Keratinocyte (primary cell): ENCODE results near the gene CASQ1. TPM values are rescaled to one million over a fixed set of nuclear protein-coding genes. Genes with fewer than 3 reads are reported as not detected.

Source experiments
- DNase-seq: peaks from one replicate; pipeline ENCODE4 v3.0.0-alpha.2; 2011; ENCODE audit warnings: low read depth, missing footprints, low spot score
- FAIRE-seq: peaks from 2 replicates; lab custom pipeline; 2011; peaks lifted over from hg19 to GRCh38; lab: Jason Lieb, UNC
- H2AFZ ChIP-seq: 2 replicates; pipeline ENCODE4 v1.6.0; 2012; ENCODE audit warnings: low read length, control low read depth, inconsistent platforms; ENCODE audit not compliant: control insufficient read depth
- H3K27ac ChIP-seq: 2 replicates; pipeline ENCODE4 v1.5.1; 2011; ENCODE audit warnings: low read length; ENCODE audit not compliant: control insufficient read depth, insufficient read depth
- H3K27me3 ChIP-seq: 3 replicates; pipeline ENCODE4 v1.6.0; 2011; ENCODE audit warnings: low read length; ENCODE audit not compliant: control insufficient read depth, insufficient read depth; ENCODE audit errors: extremely low read depth
- H3K36me3 ChIP-seq, 2 experiments: 2 replicates in 1 of 2; 3 replicates in 1 of 2; pipeline ENCODE4 v1.5.1; 2011; ENCODE audit warnings: low read length in 2 of 2, mild to moderate bottlenecking in 1 of 2; ENCODE audit not compliant: control insufficient read depth in 2 of 2, insufficient read depth in 2 of 2; ENCODE audit errors: extremely low read depth in 1 of 2
- H3K4me1 ChIP-seq: 3 replicates; pipeline ENCODE4 v1.5.1; 2011; ENCODE audit warnings: low read length; ENCODE audit not compliant: control insufficient read depth, insufficient read depth; ENCODE audit errors: extremely low read depth
- H3K4me2 ChIP-seq: 3 replicates; pipeline ENCODE4 v1.6.0; 2011; ENCODE audit warnings: low read depth, low read length; ENCODE audit not compliant: control insufficient read depth, insufficient read depth; ENCODE audit errors: extremely low read depth
- H3K4me3 ChIP-seq, 3 experiments: fragments of 200-600 bp in 1 of 3; sonication (generic) in 1 of 3; 2 replicates in 2 of 3; 3 replicates in 1 of 3; pipeline ENCODE4 v1.5.1; 2011 to 2016; ENCODE audit warnings: low read length in 3 of 3, mild to moderate bottlenecking in 3 of 3, control low read depth in 2 of 3, inconsistent platforms in 1 of 3, low read depth in 1 of 3, mixed read lengths in 1 of 3, mixed run types in 1 of 3, moderate library complexity in 1 of 3; ENCODE audit not compliant: control insufficient read depth in 2 of 3, insufficient read depth in 2 of 3; ENCODE audit errors: extremely low read depth in 1 of 3
- H3K79me2 ChIP-seq: 2 replicates; pipeline ENCODE4 v1.6.0; 2012; ENCODE audit warnings: low read length; ENCODE audit not compliant: control insufficient read depth, insufficient read depth
- H3K9ac ChIP-seq: 3 replicates; pipeline ENCODE4 v1.6.0; 2011; ENCODE audit warnings: low read length; ENCODE audit not compliant: control insufficient read depth, insufficient read depth; ENCODE audit errors: extremely low read depth
- H3K9me1 ChIP-seq: 3 replicates; pipeline ENCODE4 v1.6.0; 2011; ENCODE audit warnings: low read length; ENCODE audit not compliant: control insufficient read depth, insufficient read depth; ENCODE audit errors: extremely low read depth
- H3K9me3 ChIP-seq: 2 replicates; pipeline ENCODE4 v1.5.1; 2012; ENCODE audit warnings: low read depth, low read length; ENCODE audit not compliant: control insufficient read depth
- H4K20me1 ChIP-seq: 3 replicates; pipeline ENCODE4 v1.6.0; 2011; ENCODE audit warnings: low read length; ENCODE audit not compliant: control insufficient read depth, insufficient read depth; ENCODE audit errors: extremely low read depth
- CTCF ChIP-seq, 3 experiments: IDR thresholded peaks in 1 of 3; conservative IDR thresholded peaks in 1 of 3; optimal IDR thresholded peaks in 1 of 3; 2 replicates in 2 of 3; 3 replicates in 1 of 3; pipeline versions ENCODE3 to v1.5.1; 2011; ENCODE audit warnings: low read length in 3 of 3, mild to moderate bottlenecking in 3 of 3, moderate library complexity in 2 of 3, control low read depth in 1 of 3, inconsistent platforms in 1 of 3; ENCODE audit not compliant: insufficient read depth in 2 of 3; ENCODE audit errors: extremely low read depth in 1 of 3
- EZH2 ChIP-seq: IDR thresholded peaks from one replicate; pipeline ENCODE4 v1.6.1; 2012; ENCODE audit warnings: inconsistent platforms, mild to moderate bottlenecking, low read length, moderate library complexity
- dilution Hi-C: fragments of 300-500 bp; cut with MboI; formaldehyde crosslinking; loops from one replicate; pipeline ENCODE4 v1.7.0; 2020; ENCODE audit warnings: low sequenced_read_pairs; ENCODE audit not compliant: extremely low pct_ligation_motif_present
- polyA plus RNA-seq, 5 experiments: library from polyadenylated mRNA; depleted of rRNA in 3 of 5; stranded (reverse) in 3 of 5; stranded (forward) in 1 of 5; unstranded in 1 of 5; fragments of >200 nt; gene quantifications; 1 replicate in 1 of 5; 2 replicates in 3 of 5; 3 replicates in 1 of 5; pipeline versions ENCODE4 v1.2.1 to v1.2.3, GENCODE V29; 2011 to 2012; ENCODE audit warnings: missing spikeins in 2 of 5, low read depth in 1 of 5, low replicate concordance in 1 of 5

The CASQ1 gene
- polyA plus RNA-seq, 1 donor (not counting 4 experiments of a cell fraction or from before 2014, with no cell fraction given) = not detected

GRCh38 chr1:160168609-160169369 lies 21.6 kb upstream of the CASQ1 start:
- Histone ChIP-seq H3K9me1 (no peaks in the 10 kb centered on the region), H3K36me3 (no peaks in the 10 kb centered on the region), H3K4me1 (peaks cover 8% of the 10 kb centered on the region), H4K20me1 (no peaks in the 10 kb centered on the region), H3K4me3 (no peak overlapping the region), H3K4me2 (no peak overlapping the region), H3K27ac (no peak overlapping the region), H3K9ac (no peak overlapping the region), H3K27me3 (peaks cover 2% of the 10 kb centered on the region), H3K9me3 (no peaks in the 10 kb centered on the region), H2AFZ (no peak overlapping the region), H3K79me2 (no peaks in the 10 kb centered on the region)
- FAIRE-seq (no peak), DNase-seq (no peak)
- dilution Hi-C loops = no loop called here
- no peak for TF ChIP-seq EZH2
- TF ChIP-seq CTCF (optimal IDR thresholded peaks at IDR 0.05 in 1 of 3, IDR thresholded peaks at IDR 0.05 in 1 of 3, conservative IDR thresholded peaks at IDR 0.05 in 1 of 3; ENCODE audit: extremely low read depth in 1 of 3, insufficient read depth in 2 of 3, low read length in 3 of 3) = no peak

- DNase-seq = no peak
- H3K4me3 ChIP-seq = no peak overlapping the region
These were observed 20.6 kb upstream of the CASQ1 start for GRCh38 chr1:160169553-160170399.

More at GRCh38 chr1:160169553-160170399, 20.6 kb upstream of the CASQ1 start:
- H3K27ac ChIP-seq = no peak overlapping the region
- no peaks in the 10 kb centered on the region for H3K9me3 ChIP-seq
- no peaks in the 10 kb centered on the region for H4K20me1 ChIP-seq
- dilution Hi-C loops = no loop called here
- H3K79me2 ChIP-seq = no peaks in the 10 kb centered on the region
- no peak overlapping the region for H3K4me2 ChIP-seq
- peaks cover 8% of the 10 kb centered on the region for H3K4me1 ChIP-seq
- no peaks in the 10 kb centered on the region for H3K9me1 ChIP-seq
- no peak for TF ChIP-seq EZH2
- TF ChIP-seq CTCF (optimal IDR thresholded peaks at IDR 0.05 in 1 of 3, IDR thresholded peaks at IDR 0.05 in 1 of 3, conservative IDR thresholded peaks at IDR 0.05 in 1 of 3; ENCODE audit: extremely low read depth in 1 of 3, insufficient read depth in 2 of 3, low read length in 3 of 3) = no peak
- no peak overlapping the region for H3K9ac ChIP-seq
- no peak overlapping the region for H2AFZ ChIP-seq
- H3K36me3 ChIP-seq = no peaks in the 10 kb centered on the region
- H3K27me3 ChIP-seq = peaks cover 2% of the 10 kb centered on the region
- FAIRE-seq = no peak
